Stimulated activated CD4-positive, alpha-beta T cell treated with anti-CD3 and anti-CD28 coated beads, TNF-alpha, amount 100 ng/mL, for 24 hours (primary cell): ENCODE measurements around the gene ZW10.
"Not testable (repeated sequence)": the region's sequence is repeated elsewhere in the genome, so short reads cannot be mapped to it uniquely, and the experiment has no call there.

Experiments
- DNase-seq, 3 experiments: peaks; one replicate each; pipeline ENCODE4 v3.0.0-alpha.2; 2020; ENCODE audit warnings: low read depth in 3 of 3

ZW10 gene, protein sequence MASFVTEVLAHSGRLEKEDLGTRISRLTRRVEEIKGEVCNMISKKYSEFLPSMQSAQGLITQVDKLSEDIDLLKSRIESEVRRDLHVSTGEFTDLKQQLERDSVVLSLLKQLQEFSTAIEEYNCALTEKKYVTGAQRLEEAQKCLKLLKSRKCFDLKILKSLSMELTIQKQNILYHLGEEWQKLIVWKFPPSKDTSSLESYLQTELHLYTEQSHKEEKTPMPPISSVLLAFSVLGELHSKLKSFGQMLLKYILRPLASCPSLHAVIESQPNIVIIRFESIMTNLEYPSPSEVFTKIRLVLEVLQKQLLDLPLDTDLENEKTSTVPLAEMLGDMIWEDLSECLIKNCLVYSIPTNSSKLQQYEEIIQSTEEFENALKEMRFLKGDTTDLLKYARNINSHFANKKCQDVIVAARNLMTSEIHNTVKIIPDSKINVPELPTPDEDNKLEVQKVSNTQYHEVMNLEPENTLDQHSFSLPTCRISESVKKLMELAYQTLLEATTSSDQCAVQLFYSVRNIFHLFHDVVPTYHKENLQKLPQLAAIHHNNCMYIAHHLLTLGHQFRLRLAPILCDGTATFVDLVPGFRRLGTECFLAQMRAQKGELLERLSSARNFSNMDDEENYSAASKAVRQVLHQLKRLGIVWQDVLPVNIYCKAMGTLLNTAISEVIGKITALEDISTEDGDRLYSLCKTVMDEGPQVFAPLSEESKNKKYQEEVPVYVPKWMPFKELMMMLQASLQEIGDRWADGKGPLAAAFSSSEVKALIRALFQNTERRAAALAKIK

DNA sequence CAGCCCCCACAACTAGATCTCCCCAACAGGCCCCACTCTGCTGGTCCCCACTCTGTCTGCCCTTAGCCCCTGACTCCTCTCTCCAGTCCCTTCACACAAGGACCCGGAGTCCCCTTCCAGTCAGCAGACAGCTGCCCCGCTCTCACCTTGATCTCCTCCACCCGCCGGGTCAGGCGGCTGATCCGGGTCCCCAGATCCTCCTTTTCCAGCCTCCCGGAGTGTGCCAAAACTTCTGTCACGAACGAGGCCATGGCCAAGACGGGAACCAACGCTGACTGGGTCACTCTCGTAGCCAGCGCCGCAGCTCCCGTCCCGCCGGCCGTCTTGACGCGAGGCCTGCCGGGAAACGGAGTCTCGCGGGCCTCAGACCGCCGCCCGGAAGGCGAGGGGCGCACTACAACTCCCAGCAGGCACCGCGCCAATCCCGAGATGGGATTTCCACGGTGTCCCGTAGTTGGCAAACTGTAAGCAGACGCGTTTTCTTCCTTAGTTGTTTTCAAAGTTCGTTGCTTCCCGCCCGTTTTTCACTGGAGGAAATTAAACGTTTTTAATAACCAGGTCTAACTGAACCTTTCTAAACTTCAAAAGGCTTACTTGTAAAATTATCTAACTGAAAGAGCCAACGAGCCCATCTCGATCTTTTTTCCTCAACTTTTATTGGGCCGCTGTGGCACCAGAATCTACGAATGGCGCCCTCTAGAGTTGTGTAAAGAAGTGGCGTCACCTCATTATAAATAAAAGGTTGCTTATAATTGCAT is at the start of gene ZW10:
Gene ZW10, minus strand, starts transcription at position 277 of the 758 bp plus-strand sequence. Its CDS starts 26 bp downstream, at position 251.
- DNase-seq = peak; percentile 81 to 92 (median 86)

DNA sequence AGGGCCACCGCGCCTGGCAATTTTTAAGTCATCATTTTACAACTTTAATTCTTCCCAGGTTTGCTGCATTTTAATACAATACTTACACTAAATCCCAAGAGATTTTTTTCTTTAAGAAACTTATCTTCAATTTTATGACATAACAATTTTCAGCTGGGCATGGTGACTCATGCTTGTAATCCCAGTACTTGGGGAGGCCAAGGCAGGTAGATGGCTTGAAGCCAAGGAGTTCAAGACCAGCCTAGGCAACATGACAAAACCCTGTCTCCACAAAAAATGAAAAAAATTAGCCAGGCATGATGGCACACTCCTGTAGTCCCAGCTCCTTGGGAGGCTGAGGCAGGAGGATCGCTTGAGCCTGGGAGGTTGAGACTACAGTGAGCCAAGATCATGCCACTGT is 44.9 kb upstream of the ZW10 start:
- DNase-seq = no peak

DNA sequence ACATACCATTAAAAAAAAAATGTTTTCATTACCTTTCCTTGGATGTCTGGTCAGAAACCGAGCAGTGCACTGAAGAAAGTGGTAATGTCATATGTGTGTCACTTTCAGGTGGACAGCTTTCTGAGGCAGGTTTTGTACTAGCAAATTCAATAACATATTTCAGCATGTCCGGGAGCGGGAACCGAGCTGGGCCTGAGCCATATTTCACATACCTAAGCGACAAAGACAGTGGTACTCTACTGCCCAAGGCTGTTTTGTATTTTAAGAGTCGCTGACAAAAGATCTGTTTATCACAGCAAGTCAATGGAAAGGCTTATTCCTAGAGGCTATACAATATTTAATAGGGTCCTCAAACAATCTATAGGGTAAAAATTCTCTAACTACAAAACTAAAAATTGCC is 44.1 kb upstream of the ZW10 start:
- DNase-seq = no peak

DNA sequence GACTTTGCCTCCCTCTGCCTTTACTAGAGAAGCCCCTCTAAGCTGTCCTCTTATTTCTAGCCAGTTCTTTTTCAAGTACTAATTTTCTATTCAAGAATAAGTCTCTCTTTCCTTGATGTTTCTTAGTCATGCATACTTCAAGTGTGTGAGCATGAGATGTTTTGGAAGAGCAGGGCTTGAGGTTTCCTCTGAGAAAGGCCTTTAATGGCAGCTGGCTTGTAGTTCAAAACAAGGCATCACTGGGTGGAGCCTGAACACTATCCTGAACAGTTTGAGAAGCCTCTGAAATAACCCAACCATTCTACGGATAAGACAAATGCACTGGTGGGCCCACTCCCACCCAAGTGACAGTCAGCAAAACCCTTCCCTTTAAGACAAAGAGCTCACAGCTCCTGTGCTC is 43.7 kb upstream of the ZW10 start:
- no peak for DNase-seq

DNA sequence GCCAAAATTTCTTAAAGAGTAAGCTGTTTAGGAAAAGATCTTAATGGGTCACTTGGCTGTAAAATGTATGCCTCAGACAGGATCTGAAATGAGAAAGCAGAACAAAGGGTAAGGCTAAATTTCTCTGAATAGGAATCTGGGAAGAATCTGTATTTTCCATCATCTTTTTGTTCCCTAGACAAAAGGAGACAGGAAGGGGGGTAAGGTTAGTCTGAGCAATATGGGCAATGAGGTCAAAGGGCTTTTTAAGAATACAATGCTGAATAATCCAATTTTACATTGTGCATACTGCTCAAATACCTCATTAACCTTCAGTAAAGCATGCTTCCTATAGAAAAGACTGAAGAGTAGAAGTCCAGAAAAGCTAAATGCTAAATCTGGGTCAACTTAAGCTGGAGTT is 40.7 kb upstream of the ZW10 start:
- no peak for DNase-seq

DNA sequence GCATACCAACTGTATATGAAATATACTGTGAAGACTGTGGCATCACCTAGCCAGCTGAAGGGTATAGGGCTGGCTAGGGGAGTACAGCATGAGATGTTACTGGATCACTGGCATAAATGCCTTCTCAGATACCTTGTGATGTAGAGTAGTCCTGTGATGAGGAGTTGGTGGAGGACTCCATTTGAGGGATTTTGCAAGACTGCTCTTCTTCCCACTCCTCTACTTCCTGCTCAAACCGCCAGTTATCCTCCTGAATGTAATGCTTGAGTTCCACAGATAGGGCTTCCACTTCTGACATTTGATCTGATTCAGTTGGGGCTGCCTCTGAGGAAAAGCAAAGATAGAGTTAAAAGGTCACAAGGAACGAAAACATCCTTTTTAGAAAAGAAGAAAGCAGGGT is 35.4 kb upstream of the ZW10 start:
- DNase-seq = no peak

DNA sequence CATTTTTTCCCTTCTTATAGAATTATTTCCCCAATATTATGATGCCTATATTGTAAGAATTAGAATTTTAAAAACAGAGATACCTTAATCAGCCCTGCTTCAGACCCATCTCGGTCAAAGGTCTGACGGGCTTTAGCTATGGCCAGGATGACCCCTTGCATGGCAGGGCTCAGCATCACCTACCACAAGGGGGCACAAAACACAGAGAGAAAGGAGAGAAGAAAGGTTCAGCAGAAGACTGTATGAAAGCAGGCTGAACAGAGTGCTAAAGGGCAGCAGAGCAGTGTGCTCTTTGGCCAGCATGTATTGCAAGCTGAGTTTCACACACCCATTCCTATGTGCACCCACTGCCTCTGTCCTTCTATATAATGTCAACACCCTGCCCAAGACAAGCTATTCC is 32.9 kb upstream of the ZW10 start:
- no peak for DNase-seq

DNA sequence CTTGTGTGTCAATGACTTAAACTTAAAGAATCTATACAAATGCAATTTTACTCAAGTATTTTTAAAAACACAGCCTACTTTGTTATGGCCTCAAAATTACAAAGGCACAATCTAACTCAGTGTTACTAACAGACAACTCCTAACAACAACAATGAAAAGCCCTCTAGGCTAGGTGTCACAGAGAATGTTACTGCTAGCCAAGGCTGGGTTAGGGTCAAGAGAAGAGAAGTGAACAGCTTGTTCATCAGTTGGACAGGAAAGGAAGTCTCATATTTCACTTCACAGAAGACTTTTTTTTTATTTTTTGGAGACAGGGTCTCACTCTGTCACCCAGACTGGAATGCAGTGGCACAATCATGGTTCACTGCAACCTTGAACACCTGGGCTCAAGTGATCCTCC is 32.1 kb upstream of the ZW10 start:
- no peak for DNase-seq

DNA sequence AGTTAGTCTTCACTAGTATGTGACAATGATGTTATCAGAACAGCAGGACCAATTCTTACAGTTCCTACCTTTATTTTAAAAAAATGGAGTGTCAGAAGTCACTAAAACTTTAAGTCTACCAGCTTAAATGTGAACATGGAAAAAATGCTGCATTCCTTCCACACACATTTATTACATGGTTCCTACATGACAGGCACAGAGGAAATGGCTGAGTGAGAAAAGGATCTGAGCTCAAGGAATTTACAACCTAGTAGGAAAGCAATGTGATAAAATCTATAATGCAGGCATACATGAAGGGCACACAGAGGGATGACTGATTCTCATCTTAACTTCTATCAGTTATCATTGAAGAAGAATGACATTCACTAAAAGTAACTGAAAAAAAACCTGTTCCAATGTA is 29.1 kb upstream of the ZW10 start:
- DNase-seq = no peak

DNA sequence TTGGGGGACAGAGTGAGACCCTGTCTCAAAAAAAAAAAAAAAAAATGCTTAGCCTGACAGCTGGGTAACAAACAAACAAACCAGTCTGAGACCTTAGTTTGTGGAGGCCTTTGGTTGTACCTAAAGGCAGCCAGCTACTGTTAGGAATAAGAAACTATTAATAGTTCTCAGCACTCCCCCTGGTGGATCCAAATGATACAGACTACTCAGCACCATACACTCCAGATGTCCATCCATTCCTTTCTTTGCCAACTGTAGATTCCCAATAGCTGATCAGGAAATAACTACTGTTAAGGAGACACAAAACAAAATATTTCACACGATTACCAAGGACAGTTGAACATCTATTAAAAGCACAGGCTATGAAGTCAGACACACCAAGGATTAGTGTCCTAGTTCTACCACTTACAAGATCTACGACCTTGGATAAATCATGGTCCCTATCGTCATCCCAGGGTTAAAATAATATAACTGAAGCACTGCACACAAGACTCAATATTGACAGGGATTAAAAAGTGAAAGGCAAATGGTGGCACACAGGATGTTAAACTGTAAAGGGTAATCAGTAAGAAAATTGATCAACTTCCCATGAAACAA is 23.3 kb upstream of the ZW10 start:
- no peak for DNase-seq

DNA sequence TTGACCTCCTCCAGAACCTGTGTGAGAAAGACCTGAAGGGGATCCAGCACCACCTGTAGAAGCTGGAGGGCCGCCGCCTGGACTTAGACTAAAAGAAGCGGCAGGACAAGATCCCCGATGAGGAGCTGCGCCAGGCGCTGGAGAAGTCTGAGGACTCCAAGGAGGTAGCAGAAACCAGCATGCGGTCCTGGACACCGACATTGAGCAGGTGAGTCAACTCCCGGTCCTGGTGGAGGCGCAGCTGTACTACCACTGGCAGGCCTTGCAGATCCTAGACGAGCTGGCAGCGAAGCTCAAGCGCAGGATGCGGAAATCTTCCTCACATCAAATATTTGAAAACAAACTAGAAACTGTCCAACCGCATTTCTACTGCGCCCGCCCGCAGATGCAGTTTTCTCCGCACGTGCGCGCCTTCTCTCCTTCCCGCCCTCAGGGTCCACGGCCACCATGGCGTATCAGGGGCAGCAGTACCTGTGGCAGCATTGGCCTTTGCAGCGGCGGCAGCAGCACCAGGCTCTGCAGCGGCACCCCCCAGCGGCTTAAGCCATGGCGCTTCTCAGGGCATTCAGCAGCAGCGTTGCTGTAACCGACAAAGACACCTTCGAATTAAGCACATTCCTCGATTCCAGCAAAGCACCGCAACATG is 16.3 kb upstream of the ZW10 start:
- peak in 1 of 3 experiments; percentile 1 for DNase-seq

DNA sequence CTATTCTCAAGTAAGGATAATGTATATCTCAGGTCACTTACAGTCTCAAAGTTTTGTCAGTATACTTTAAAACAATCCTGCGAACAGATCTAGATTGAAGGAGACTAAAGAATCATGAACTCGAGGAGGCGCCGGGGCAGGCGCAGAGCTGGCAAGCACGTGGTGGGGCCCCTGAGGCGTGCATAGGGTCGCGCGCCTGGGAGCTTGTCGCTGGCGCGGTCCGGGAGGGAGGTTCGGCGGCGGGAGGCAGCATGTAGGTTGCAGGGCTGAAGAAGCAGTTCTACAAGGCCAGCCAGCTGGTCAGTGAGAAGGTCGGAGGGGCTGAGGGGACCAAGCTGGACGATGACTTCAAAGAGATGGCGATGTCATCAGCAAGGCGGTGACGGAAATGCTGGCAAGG is 15.5 kb upstream of the ZW10 start:
- not testable (repeated sequence) for DNase-seq

DNA sequence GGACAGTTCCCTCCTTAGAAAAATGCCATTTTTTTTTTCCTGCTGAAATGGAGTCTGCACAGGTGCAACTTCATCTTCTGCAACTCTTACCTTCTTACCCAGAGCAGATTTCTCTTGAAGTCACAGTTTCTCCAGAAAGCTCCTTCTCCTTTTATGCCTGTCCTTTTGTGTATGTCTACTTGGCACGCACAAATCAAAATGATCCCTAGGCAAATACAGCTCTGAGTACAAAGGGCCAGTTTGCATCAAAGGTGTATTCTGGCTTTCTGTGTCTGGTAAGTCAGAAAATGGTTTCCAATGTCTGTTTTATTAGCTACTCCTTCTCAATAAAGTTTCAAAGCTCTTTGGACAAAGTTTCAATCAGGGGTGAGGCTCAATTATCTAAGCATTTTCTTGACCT is 8.6 kb upstream of the ZW10 start:
- DNase-seq = no peak

DNA sequence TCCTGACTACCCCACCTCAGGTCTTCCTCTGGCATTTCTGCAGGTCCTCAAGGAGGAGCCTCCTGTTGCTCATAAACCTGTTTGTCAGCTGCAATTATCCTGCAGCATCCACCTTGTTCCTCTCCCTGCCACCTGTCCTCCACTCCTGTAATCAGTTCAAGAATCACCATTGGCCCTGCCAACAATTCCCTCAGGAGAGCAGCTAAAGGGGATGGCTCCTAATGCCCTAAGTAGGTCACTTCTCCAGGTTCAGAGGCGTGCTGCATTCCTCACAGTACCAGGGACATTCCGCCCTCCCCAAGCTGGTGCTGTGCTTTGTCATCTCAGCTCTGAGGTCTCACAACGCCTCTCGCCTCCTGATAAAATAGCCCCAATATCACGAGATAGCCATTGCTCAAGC is 8.2 kb upstream of the ZW10 start:
- DNase-seq = no peak

DNA sequence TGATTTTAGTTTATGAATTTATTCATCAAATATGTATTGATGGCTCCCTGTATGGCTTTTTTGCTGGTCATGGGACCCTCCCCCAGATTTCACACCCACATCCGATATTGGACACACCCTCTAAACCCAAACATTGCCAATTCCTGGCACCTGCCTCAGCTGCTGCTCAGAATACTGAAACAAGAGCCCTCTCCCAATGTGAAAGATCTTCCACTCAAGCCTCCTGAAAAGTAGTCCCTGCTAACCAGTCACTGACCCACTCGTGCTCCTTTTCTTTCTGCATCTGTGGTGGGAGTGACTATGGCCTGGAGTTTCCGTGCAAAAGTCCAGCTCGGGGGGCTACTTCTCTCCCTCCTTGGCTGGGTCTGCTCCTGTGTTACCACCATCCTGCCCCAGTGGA is 6.0 kb upstream of the ZW10 start, which contains the start of gene CLDN25:
Gene CLDN25, plus strand, starts transcription at position 301 of the 400 bp plus-strand sequence. Its CDS starts 0 bp downstream, at position 301.
- no peak for DNase-seq

DNA sequence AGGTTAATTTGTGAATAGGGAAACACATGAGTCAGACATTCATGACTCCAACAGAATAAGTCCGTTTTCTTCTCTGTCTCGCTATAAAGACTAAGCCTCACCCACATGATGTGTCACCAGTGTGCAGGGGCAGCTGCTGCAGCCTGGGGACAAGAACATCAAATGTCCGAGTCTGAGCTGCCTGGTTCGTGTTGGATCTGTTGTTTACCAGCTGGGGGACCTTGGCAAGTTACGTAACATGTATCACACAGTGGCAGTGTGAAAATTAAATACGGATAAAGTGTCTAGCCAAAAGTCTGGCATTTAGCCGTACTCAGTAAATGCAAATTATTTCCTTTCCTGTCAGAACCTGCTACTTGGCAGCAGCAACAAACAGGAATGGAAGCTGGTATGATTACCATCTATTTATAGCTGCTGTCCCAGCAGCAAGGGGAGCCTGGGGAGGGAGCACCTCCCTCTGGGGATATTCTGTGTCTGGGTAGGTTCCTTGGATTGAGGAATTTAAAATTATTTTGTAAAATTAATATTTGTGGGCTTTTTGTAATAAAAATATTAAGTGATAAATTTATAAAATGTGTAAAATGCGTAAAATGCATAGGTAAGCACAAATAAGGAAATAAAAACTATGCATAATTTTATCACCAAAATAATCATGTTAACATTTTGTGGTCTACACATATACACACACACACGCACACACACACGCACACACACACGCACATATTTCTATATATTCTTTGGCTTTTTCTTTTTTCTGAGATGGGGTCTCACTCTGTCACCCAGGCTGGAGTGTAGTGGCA is 4.8 kb upstream of the ZW10 start:
- no peak for DNase-seq

DNA sequence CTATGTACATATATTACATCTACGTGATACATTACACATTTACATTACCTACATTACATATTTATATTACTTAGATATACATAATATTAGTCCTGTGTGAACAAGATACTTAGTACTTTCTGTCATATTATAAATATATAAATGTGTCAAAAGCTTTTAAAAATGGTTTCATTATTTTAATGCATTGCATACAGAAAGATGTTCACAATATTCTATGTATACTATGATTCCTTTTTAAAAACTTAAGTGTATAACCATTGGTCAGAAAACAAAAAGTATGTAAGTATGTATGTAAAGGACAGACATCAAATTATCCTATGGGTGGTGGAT is 647 bp upstream of the ZW10 start:
- DNase-seq = no peak

DNA sequence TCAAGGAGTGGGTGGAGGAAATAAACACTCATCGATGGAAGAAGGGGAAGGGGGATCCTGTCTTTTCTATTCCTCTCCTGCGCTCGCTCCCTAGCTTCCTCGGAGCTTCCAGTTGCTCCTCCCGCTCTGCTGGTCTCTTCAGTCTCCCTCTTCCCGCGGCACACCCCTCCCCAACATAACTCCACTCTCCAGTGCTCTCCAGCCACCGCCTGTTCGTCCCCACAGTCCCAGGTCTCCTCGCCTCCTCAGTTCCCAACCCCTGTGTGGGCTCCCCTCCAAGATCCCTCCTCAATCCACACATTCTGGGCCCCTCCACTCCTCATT is 438 bp downstream of the ZW10 start:
- DNase-seq = no peak

DNA sequence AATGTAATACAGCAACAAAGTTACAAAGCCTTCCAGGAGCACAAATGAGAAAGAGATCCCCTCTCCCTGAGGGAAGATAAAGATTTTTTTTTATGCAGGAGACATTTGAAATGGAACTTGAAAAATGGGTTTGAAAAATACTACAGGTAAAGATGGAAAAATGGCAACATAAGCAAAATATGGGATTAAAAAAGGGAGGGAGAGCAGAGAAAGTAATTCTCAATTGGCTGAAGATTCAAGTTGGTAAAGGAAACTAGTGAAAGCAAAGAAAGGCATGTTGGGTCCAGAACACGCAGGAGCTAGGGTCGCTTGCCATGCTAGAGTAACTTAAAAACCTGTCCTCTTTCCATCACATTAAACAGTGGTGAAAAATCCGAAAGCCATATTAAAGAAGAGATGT is 1.5 kb downstream of the ZW10 start:
- no peak for DNase-seq

DNA sequence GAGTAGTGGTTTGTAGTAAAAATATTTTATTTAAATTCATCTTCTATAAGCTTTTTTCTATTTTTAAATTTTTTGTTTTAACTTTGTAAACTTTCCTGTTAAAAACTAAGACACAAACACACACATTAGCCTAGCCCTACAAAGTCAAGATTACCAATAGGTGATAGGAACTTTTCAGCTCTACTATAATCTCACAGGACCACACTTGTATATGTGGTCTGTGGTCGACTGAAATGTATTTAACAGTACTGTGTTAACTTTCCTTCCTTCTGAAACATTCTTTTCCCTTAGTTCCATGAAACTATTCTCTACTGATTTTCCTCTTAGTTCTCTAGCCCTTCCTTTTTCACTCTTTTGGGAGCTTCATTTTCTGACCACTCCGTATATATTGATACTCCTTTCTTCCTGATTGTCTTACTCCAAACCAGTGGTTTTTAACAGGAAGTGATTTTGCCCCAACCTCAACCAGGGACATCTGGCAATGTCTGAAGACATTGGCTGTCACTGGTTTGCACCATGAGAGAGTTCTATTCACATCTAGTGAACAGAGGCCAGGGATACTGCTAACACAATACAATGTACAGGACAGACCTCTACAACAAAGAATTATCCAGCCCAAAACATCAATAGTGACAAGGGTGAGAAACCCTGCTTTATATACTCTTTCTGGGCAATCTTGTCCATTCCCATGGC is 8.8 kb downstream of the ZW10 start:
- DNase-seq = no peak
